Measurements from ENCODE around the gene POLR2F. TPM values are rescaled to one million over a fixed set of nuclear protein-coding genes. Genes with fewer than 3 reads are reported as not detected.
"Not testable (repeated sequence)": the region's sequence is repeated elsewhere in the genome, so short reads cannot be mapped to it uniquely, and the experiment has no call there.

The POLR2F gene
- total RNA-seq, 2 donors from 2014 or later: 48.1 to 95.1 TPM

DNA sequence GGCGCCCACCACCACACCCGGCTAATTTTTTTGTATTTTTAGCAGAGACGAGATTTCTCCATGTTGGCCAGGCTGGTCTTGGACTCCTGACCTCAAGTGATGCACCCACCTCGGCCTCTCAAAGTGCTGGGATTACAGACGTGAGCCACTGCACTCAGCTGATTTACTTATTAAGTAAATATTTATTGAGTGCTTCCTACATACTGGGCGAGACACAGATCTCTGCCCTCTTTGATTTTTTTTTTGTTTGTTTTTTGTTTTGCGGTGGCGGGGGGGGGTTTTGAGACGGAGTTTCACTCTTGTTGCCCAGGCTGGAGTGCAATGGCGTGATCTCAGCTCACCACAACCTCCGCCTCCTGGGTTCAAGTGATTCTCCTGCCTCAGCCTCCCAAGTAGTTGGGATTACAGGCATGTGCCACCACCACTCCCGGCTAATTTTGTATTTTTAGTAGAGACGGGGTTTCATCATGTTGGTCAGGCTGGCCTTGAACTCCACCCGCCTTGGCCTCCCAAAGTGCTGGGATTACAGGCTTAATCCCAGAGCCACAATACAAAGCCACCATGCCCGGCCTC, 2.4 kb downstream of the POLR2F start:
- not testable (repeated sequence) for H3K9me3 Mint-ChIP-seq; H3K4me3 Mint-ChIP-seq; H3K27ac Mint-ChIP-seq; H3K27me3 Mint-ChIP-seq; ATAC-seq (replicated peaks)
- peaks cover 69% of the 10 kb centered on the region for H3K36me3 Mint-ChIP-seq (ENCODE audit: low read depth)
- peaks cover 13% of the 10 kb centered on the region for H3K4me1 Mint-ChIP-seq

GRCh38 chr22:37957232-37957631, 3.7 kb downstream of the POLR2F start:
- peaks cover 13% of the 10 kb centered on the region for H3K4me1 Mint-ChIP-seq
- peaks cover 3% of the 10 kb centered on the region for H3K27me3 Mint-ChIP-seq
- no peak overlapping the region for H3K4me3 Mint-ChIP-seq
- no peak for ATAC-seq (replicated peaks)
- no peak overlapping the region for H3K27ac Mint-ChIP-seq
- H3K36me3 Mint-ChIP-seq (ENCODE audit: low read depth): peaks cover 82% of the 10 kb centered on the region
- no peaks in the 10 kb centered on the region for H3K9me3 Mint-ChIP-seq

GRCh38 chr22:37959231-37959825, 5.8 kb downstream of the POLR2F start:
- no peak for ATAC-seq (replicated peaks)
- peaks cover 13% of the 10 kb centered on the region for H3K4me1 Mint-ChIP-seq
- no peak overlapping the region for H3K27ac Mint-ChIP-seq
- no peaks in the 10 kb centered on the region for H3K27me3 Mint-ChIP-seq
- no peaks in the 10 kb centered on the region for H3K9me3 Mint-ChIP-seq
- H3K36me3 Mint-ChIP-seq (ENCODE audit: low read depth): peaks cover 92% of the 10 kb centered on the region
- no peak overlapping the region for H3K4me3 Mint-ChIP-seq

- ATAC-seq (replicated peaks): no peak
- H3K4me1 Mint-ChIP-seq: peaks cover 4% of the 10 kb centered on the region
- H3K36me3 Mint-ChIP-seq (ENCODE audit: low read depth): peaks cover 97% of the 10 kb centered on the region
- H3K27me3 Mint-ChIP-seq: no peaks in the 10 kb centered on the region
- no peaks in the 10 kb centered on the region for H3K9me3 Mint-ChIP-seq
- H3K27ac Mint-ChIP-seq: peak overlapping the region; percentile 14
- no peak overlapping the region for H3K4me3 Mint-ChIP-seq
Measured at GRCh38 chr22:37961062-37961461, 7.6 kb downstream of the POLR2F start.

DNA sequence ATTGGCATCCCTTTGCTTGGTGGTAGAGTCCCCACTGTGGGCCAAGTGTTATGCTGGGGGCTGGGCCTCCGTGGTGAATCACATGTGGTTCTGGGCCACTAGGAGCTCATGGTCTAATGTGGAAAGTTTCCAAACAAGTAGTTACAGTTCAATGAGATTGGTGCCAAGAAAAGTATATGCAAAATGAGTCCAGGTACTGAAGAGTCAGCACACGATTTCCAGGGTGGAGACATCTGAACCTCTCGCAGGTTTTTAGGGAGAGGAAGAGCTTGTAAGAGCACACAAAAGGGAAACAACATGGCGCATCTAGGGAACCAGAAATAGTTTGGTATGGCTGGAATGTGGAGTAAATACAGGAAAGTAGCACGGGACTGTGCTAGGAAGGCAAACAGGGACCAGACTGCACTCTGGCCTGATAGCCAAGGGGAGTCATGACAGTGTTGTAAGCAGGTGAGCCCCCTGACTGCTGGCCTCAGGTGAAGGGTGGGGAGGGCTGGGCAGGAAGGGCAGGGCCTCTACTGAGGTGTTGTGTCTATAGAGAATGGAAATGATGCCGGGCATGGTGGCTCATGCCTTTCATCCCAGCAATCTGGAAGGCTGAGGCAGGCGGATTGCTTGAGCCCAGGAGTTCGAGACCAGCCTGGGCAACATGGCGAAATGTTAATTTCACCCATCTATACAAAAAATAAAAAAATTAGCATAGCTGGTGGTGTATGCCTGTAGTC, 12.6 kb downstream of the POLR2F start:
- peaks cover 85% of the 10 kb centered on the region for H3K36me3 Mint-ChIP-seq (ENCODE audit: low read depth)
- no peaks in the 10 kb centered on the region for H3K27me3 Mint-ChIP-seq
- H3K4me1 Mint-ChIP-seq: no peaks in the 10 kb centered on the region
- ATAC-seq (replicated peaks): no peak
- H3K27ac Mint-ChIP-seq: no peak overlapping the region
- no peaks in the 10 kb centered on the region for H3K9me3 Mint-ChIP-seq
- H3K4me3 Mint-ChIP-seq: no peak overlapping the region

DNA sequence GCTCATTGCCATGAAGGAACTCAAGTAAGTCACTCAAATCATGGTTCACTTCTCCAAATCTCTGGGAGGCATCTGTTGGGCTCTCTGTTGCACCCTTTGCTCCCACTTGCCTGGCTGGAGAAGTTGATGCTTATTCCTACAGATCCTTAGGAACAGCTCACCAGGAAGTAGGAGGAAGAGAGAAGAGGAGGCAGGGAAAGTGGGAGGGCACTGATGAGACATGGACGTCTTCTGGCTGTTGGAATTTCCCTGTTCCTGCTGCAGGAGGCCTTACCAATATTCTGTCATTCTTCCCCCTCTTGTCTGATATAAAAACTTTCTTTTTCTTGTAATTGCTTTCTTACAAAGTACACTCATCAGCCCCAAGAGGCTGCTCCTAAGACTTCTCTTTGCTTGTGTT, 13.6 kb downstream of the POLR2F start:
- Mint-ChIP-seq H3K9me3 (no peaks in the 10 kb centered on the region), H3K36me3 (ENCODE audit: low read depth) (peaks cover 74% of the 10 kb centered on the region), H3K4me1 (no peaks in the 10 kb centered on the region), H3K27me3 (no peaks in the 10 kb centered on the region), H3K4me3 (no peak overlapping the region), H3K27ac (peak overlapping the region; percentile 26)
- ATAC-seq (replicated peaks): no peak

DNA sequence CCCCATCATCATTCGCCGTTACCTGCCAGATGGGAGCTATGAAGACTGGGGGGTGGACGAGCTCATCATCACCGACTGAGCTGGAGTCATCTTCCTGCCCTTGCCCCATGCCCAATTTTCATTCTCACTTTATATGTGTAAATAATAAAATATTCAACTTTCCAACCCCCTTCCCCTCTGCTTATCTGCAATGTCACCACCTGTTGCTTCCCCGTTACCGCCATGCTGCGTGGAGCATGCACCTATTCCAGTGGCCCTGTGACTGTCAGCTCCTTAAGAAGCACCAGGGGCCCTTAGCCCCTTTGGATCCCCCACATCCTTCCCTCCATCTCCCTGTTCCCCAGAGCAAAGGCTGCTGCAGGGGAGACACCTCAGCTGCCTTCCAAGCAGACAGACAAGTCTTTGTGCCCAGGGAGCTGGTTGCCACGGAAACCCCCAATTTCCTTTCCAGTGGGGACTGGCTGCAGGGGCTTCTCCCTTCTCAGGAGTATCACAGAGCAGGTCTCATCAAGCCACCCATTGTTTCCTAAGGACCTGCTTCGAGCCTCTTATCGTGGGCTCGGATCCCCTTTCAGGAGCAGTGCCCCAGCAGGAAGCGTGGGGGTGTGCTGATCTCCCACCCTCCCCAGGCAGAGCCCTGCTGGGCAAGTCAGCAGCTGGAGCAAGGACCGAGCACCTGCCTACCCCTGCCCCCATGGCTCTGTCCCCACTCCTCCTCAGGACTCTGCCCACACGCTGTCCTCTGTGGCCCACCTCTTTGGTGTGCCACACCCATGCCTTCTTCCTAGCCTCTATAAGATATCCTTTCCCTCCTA, 14.3 kb downstream of the POLR2F start:
- Mint-ChIP-seq H3K27me3 (no peaks in the 10 kb centered on the region), H3K27ac (peak overlapping the region; percentile 26), H3K4me1 (no peaks in the 10 kb centered on the region), H3K4me3 (no peak overlapping the region), H3K9me3 (no peaks in the 10 kb centered on the region), H3K36me3 (ENCODE audit: low read depth) (peaks cover 67% of the 10 kb centered on the region)
- ATAC-seq (replicated peaks): no peak

DNA sequence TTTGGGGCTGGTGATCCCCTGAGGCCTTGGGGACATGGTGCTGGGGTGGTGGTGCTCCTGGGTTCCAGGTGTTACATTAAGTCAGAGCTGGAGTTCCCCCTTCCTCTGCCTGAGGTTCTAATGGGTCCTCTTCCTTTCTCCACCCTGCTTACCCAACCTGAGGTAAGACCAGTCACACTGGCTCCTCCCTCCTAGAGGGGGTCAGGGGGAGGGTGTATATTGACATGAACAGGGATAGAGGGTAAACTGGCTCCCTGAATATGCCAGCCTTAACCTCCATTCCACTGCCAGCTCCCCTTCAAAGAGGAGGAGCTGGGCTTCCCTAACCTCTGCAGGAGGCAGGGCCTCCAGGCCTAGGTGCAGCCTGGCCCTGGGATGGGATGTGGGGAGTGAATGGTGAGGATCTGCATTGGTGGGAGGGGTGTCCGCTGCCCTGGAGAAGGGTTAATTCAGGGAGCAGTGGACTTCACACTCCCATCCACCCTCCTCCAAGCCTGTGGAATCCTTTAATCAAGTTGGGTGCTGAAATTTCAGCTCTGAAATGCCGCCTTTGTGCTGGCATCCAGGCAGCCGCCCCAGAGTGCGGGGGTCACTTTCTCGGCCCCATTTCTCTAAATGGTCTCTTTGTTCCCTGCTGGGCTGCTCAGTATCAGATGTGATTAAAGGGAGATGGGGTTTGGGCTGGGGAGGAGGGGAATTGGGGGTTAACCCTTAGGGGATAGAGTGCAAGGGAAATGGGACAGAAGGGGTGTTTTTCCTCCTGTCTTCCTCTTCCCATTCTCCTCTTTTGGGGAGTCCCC, 15.2 kb downstream of the POLR2F start:
- no peak overlapping the region for H3K4me3 Mint-ChIP-seq
- H3K9me3 Mint-ChIP-seq: no peaks in the 10 kb centered on the region
- H3K4me1 Mint-ChIP-seq: no peaks in the 10 kb centered on the region
- no peaks in the 10 kb centered on the region for H3K27me3 Mint-ChIP-seq
- H3K36me3 Mint-ChIP-seq (ENCODE audit: low read depth): peaks cover 59% of the 10 kb centered on the region
- no peak overlapping the region for H3K27ac Mint-ChIP-seq
- no peak for ATAC-seq (replicated peaks)

- no peak for ATAC-seq (replicated peaks)
- H3K36me3 Mint-ChIP-seq (ENCODE audit: low read depth): peaks cover 38% of the 10 kb centered on the region
- no peak overlapping the region for H3K4me3 Mint-ChIP-seq
- no peak overlapping the region for H3K27ac Mint-ChIP-seq
- H3K27me3 Mint-ChIP-seq: no peaks in the 10 kb centered on the region
- no peaks in the 10 kb centered on the region for H3K9me3 Mint-ChIP-seq
- no peaks in the 10 kb centered on the region for H3K4me1 Mint-ChIP-seq
Measured at GRCh38 chr22:37970864-37971263, 17.4 kb downstream of the POLR2F start.

- peak overlapping the region; percentile 7 for H3K27ac Mint-ChIP-seq
- no peak overlapping the region for H3K4me3 Mint-ChIP-seq
- no peaks in the 10 kb centered on the region for H3K4me1 Mint-ChIP-seq
- no peaks in the 10 kb centered on the region for H3K9me3 Mint-ChIP-seq
- H3K27me3 Mint-ChIP-seq: no peaks in the 10 kb centered on the region
- peaks cover 29% of the 10 kb centered on the region for H3K36me3 Mint-ChIP-seq (ENCODE audit: low read depth)
- no peak for ATAC-seq (replicated peaks)
Measured at GRCh38 chr22:37971475-37972434, 18.3 kb downstream of the POLR2F start.

DNA sequence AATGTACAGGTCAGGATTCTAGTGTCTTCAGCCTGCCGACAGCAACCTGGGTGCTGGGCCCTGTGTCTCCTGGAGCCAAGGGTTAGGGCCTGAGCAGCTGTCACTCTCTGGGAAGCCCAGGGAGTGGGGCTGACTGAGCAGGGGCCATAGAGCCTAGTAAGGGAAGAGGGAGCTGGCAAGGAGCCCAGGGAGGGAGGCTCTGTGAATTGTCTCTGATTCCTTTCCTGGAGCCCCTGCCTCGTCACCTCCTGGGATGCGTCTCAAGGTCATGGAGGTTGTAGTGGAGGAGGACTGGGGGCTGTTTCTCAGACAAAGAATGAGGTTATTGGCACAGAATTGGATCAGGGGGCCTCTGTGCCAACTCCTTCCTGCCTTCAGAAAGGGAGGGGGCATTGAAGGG, 19.0 kb downstream of the POLR2F start:
- ATAC-seq (replicated peaks): no peak

DNA sequence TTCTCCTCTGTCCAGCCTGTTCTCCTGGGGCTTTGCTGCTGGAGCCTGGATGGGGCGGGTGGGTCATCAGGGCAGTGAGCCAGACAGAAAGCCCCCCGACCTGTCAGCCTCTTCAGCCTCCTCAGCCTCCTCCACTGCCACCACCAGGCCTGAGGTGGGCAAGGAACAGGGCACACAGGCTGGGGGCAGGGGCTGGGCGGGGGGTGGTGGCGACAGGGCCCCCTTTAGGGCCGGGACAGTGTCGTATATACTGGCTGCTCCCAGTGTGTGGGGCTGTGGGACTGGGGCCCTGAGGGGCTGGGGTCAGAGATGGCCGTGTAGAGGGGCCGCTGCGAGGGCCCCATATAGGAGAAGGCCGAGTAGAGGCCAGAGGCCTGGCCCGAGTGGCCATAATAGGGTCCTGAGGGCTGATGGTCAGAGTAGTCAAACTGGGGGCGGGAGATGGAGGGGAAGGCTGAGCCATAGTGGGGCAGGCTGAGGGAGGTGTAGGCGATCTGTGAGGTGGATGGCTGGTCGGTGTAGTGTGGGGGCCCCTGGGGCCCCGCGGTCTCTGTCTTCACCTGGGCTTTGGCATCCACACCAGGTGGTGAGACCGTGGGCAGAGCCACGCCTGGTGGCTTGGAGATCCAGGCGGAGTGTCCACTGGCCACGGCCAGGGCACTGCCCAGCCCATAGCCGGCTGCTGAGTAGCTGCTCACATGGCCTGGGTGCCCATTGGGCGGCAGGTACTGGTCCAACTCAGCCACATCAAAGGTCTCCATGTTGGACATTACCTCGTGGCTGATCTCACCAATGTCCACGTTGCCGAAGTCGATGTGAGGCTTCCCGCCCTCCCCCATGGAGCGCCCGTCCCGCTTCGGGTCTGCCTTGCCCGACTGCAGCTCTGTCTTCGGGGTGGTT, 20.0 kb downstream of the POLR2F start:
- no peaks in the 10 kb centered on the region for H3K9me3 Mint-ChIP-seq
- H3K4me1 Mint-ChIP-seq: no peaks in the 10 kb centered on the region
- ATAC-seq (replicated peaks): no peak
- H3K27ac Mint-ChIP-seq: no peak overlapping the region
- H3K27me3 Mint-ChIP-seq: no peaks in the 10 kb centered on the region
- H3K36me3 Mint-ChIP-seq (ENCODE audit: low read depth): peaks cover 11% of the 10 kb centered on the region
- H3K4me3 Mint-ChIP-seq: no peak overlapping the region

More for the DNA sequence above, 19.0 kb downstream of the POLR2F start:
- H3K36me3 Mint-ChIP-seq (ENCODE audit: low read depth): peaks cover 21% of the 10 kb centered on the region
- no peaks in the 10 kb centered on the region for H3K9me3 Mint-ChIP-seq
- no peak overlapping the region for H3K4me3 Mint-ChIP-seq
- H3K4me1 Mint-ChIP-seq: no peaks in the 10 kb centered on the region
- H3K27me3 Mint-ChIP-seq: no peaks in the 10 kb centered on the region
- peak overlapping the region; percentile 7 for H3K27ac Mint-ChIP-seq
